ENCODE measurements around the gene CENPM.

- TF ChIP-seq TAF1 (IDR thresholded peaks at IDR 0.05; ENCODE audit: low read depth) (no peak), TEAD4 (IDR thresholded peaks at IDR 0.05) (no peak), EP300 (IDR thresholded peaks at IDR 0.05; ENCODE audit: borderline replicate concordance) (no peak), REST (IDR thresholded peaks at IDR 0.05; ENCODE audit: low read depth) (no peak), MAX (IDR thresholded peaks at IDR 0.05) (no peak), FOXM1 (IDR thresholded peaks at IDR 0.05; ENCODE audit: borderline replicate concordance, low read depth) (no peak), EGR1 (IDR thresholded peaks at IDR 0.05) (no peak), ZBTB7A (IDR thresholded peaks at IDR 0.05; ENCODE audit: low read depth) (no peak), YY1 (IDR thresholded peaks at IDR 0.05; ENCODE audit: low read depth) (no peak), RAD21 (IDR thresholded peaks at IDR 0.05; ENCODE audit: low read depth) (no peak), CEBPB (IDR thresholded peaks at IDR 0.05) (no peak), TCF12 (IDR thresholded peaks at IDR 0.05; ENCODE audit: low read depth) (no peak), NFIC (IDR thresholded peaks at IDR 0.05) (no peak)
Observed at GRCh38 chr22:41948142-41948541, 1.2 kb upstream of the CENPM start.
